Ovary (tissue), 3 donors: ENCODE data around the gene MUSTN1.

ENCODE experiments used
- EP300 ChIP-seq: sonication (generic); formaldehyde crosslinking; IDR thresholded peaks from one replicate; pipeline ENCODE4 v1.6.1; 2017; ENCODE audit warnings: antibody characterized with exemption
- POLR2A ChIP-seq: fragments of 450-650 bp; IDR thresholded peaks from one replicate; pipeline ENCODE4 v1.6.1; 2017; ENCODE audit warnings: antibody characterized with exemption, mild to moderate bottlenecking, moderate library complexity
- TF ChIP-seq, protein P1 (sequence below), 3 donors: fragments of 450-650 bp in 2 of 3; fragments of 200-600 bp in 1 of 3; IDR thresholded peaks; one replicate each; pipeline versions ENCODE4 v1.5.1 to v1.8.0; 2016 to 2022; ENCODE audit warnings: antibody characterized with exemption in 3 of 3, mild to moderate bottlenecking in 1 of 3
- donor health status: DM: no; HTN: no; CAD: no.

DNA sequence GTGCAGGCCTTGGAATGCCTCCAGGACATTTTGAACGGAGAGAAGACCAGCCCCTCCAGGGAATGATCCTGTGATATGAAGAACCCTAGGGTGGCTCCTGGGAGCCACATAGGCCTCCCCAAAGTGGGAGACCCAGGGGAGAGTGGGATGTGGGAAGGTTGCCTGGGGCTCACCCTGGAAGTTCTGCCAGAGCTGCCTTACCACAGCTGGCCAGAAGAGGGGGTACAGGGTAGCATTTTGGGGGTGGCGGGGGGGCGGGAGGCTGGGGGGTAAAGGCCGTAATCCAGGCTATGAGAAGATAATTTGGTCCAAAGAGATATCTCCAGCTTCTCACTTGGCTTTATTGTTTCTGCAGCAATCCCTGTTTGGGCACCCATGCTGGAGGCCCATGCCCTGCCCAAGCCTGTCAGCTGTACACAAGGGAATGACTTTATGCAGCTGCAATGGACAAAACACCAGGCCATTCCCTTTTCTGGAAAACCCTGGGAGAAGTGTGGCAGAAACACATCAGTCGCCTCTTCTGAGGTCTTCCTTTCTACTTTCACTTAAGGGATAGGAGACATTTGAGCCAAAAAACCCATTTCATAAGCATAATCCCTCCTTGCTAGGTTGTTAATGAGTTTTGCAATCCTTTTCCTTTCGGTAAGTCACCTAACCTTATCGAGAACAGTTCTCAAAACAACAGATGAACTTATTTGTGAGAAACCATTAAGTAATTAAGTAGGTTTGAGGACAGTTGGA is 11.0 kb upstream of the MUSTN1 start:
- no peak for TF ChIP-seq POLR2A
- TF ChIP-seq, protein P1, sequence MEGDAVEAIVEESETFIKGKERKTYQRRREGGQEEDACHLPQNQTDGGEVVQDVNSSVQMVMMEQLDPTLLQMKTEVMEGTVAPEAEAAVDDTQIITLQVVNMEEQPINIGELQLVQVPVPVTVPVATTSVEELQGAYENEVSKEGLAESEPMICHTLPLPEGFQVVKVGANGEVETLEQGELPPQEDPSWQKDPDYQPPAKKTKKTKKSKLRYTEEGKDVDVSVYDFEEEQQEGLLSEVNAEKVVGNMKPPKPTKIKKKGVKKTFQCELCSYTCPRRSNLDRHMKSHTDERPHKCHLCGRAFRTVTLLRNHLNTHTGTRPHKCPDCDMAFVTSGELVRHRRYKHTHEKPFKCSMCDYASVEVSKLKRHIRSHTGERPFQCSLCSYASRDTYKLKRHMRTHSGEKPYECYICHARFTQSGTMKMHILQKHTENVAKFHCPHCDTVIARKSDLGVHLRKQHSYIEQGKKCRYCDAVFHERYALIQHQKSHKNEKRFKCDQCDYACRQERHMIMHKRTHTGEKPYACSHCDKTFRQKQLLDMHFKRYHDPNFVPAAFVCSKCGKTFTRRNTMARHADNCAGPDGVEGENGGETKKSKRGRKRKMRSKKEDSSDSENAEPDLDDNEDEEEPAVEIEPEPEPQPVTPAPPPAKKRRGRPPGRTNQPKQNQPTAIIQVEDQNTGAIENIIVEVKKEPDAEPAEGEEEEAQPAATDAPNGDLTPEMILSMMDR (IDR thresholded peaks at IDR 0.05): peak in 1 of 3 donors; percentile 10
- no peak for TF ChIP-seq EP300
